Mucosa of rectum (tissue), 2 donors: ENCODE data around the gene KCTD5.
"Not testable (repeated sequence)": the region's sequence is repeated elsewhere in the genome, so short reads cannot be mapped to it uniquely, and the experiment has no call there.

ENCODE experiments used
- H3K27ac ChIP-seq, 2 donors: one replicate each; pipeline ENCODE4 v1.7.0; 2013; ENCODE audit warnings: inconsistent platforms in 2 of 2, low read depth in 2 of 2, low read length in 2 of 2
- H3K27me3 ChIP-seq, 2 donors: one replicate each; pipeline ENCODE4 v1.7.0; 2013; ENCODE audit warnings: low read length in 2 of 2; ENCODE audit not compliant: control insufficient read depth in 2 of 2, insufficient read depth in 2 of 2
- H3K36me3 ChIP-seq, 2 donors: one replicate each; pipeline ENCODE4 v1.7.0; 2013; ENCODE audit warnings: low read length in 2 of 2; ENCODE audit not compliant: control insufficient read depth in 2 of 2, insufficient read depth in 2 of 2
- H3K4me1 ChIP-seq, 2 donors: one replicate each; pipeline ENCODE4 v1.7.0; 2013; ENCODE audit warnings: low read length in 2 of 2, mild to moderate bottlenecking in 1 of 2; ENCODE audit not compliant: control insufficient read depth in 2 of 2, insufficient read depth in 2 of 2
- H3K4me3 ChIP-seq, 2 donors: one replicate each; pipeline ENCODE4 v1.7.0; 2013; ENCODE audit warnings: low read length in 2 of 2
- H3K9ac ChIP-seq, 2 donors: one replicate each; pipeline ENCODE4 v1.7.0; 2013; ENCODE audit warnings: low read length in 2 of 2, low read depth in 1 of 2, mild to moderate bottlenecking in 1 of 2
- H3K9me3 ChIP-seq, 2 donors: one replicate each; pipeline ENCODE4 v1.7.0; 2013; ENCODE audit warnings: low read length in 2 of 2; ENCODE audit not compliant: control insufficient read depth in 2 of 2
- donor health status: healthy.
- donor health status: Normal muscosa, but diverticular disease.

Gene KCTD5, protein sequence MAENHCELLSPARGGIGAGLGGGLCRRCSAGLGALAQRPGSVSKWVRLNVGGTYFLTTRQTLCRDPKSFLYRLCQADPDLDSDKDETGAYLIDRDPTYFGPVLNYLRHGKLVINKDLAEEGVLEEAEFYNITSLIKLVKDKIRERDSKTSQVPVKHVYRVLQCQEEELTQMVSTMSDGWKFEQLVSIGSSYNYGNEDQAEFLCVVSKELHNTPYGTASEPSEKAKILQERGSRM

DNA sequence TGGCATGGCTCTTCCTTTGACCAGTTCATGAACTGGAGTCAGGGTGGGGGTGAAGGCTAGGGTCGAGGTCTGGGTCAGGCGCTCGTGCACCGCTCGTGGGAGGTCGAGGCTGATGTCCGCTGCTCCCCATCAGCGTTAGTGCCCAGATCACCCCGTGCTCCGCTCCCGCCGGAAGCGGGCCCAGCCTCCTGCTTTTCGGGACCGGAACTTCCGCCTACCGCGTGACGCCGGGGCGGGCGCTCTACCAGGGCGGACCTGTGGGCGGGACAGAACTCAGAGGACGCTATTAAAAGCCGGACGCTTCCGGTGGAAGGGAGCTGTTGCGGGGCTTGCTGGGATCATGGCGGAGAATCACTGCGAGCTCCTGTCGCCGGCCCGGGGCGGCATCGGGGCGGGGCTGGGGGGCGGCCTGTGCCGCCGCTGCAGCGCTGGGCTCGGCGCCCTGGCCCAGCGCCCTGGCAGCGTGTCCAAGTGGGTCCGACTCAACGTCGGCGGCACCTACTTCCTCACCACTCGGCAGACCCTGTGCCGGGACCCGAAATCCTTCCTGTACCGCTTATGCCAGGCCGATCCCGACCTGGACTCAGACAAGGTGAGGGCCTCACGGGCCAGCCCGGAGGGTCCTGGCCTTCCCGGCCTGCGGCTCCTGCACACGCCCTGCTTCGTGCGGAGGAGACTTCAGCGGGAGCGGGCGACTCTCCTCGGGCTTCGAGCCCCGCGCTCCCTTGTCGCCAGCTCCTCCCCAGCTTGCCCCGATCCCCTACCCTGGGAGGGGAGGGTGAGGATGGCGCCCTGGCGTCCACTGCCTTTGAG is at the start of gene KCTD5:
TSS of gene KCTD5 (plus strand) at position 315 of the 813 bp plus-strand sequence. CDS start at position 341, 26 bp downstream.
- no peaks in the 10 kb centered on the region for H3K27me3 ChIP-seq
- no peaks in the 10 kb centered on the region for H3K9me3 ChIP-seq
- peak within 1 kb of the TSS; percentile 80 to 98 for H3K9ac ChIP-seq
- H3K36me3 ChIP-seq, result no peaks in the 10 kb centered on the region
- peak within 1 kb of the TSS; percentile 89 to 98 for H3K4me3 ChIP-seq
- H3K4me1 ChIP-seq, result peaks cover 8 to 27% of the 10 kb centered on the region in 2 donors
- H3K27ac ChIP-seq, result peak within 1 kb of the TSS; percentile 87 to 91

DNA sequence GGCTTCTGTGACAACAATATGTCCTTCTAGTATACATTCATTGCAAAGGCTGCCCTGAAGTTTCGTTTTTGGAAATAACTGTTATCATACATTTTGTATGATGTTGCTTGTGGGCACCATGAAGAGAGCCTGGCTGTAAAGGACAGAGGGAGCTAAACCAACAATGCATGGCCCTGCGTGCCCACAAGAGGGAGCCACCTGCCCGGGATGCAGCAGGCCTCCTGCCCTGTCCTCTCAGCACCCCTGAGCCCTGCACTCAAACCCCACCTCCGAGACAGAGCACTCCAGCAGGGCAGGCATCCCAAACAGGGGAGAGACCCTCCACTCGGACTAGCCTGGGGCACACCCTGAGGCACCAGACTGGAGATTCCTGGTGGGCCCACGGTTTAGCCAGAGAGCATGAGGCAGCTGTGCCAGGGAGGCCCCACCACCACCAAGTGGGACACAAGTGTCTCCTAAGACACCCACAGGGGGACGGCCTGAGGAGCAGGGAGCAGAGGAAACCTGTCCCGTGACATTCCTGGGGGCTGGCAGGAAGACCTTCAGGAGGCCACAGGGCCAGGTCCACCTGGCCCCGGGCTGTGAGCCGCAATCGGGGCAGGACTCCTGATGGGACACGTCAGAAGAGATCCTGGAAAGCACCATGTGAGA is 43.1 kb upstream of the KCTD5 start:
- not testable (repeated sequence) for H3K27ac ChIP-seq, H3K36me3 ChIP-seq, H3K9ac ChIP-seq, H3K4me3 ChIP-seq, H3K27me3 ChIP-seq, H3K9me3 ChIP-seq, H3K4me1 ChIP-seq

DNA sequence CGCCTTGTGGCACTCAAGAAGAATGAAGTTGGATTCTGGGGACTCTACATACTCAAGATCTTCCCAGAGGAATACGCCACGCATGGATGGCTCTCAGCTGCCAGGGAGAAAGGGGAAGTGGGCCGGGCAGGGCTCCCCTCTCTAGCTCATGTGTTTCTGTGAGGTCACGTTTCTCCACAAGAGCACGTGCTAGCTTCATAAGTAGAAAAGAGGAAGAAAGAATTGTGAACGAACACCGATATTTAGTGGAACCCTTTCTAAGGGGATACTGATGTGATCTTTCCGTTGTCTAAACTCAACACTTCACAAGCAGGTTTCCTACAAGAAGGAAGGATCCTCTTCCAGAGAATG is 42.6 kb upstream of the KCTD5 start:
- H3K36me3 ChIP-seq, H3K4me1 ChIP-seq, H3K9me3 ChIP-seq, H3K27me3 ChIP-seq, H3K27ac ChIP-seq, H3K9ac ChIP-seq, H3K4me3 ChIP-seq: not testable (repeated sequence)

DNA sequence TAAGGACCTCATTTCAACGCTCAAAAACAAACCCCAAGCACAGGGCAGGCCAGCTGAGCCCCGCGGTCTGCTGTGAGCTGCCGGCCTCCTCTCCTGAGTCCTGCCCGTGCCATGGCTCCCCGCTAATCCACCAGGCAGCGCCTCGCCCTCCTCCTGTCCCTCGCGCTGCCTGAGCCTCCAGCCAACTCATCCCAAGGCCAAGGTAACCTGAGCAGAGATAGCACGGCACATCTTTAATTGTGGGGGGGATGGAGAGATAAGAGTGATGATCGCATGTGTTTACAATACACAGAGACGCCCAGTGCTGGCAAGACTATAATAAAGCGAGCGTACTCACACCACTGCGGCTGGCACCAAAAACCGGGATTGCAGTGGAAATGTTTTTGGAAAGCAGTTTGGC is 39.8 kb upstream of the KCTD5 start:
- not testable (repeated sequence) for H3K9me3 ChIP-seq, H3K4me1 ChIP-seq, H3K9ac ChIP-seq, H3K4me3 ChIP-seq, H3K36me3 ChIP-seq, H3K27ac ChIP-seq, H3K27me3 ChIP-seq

DNA sequence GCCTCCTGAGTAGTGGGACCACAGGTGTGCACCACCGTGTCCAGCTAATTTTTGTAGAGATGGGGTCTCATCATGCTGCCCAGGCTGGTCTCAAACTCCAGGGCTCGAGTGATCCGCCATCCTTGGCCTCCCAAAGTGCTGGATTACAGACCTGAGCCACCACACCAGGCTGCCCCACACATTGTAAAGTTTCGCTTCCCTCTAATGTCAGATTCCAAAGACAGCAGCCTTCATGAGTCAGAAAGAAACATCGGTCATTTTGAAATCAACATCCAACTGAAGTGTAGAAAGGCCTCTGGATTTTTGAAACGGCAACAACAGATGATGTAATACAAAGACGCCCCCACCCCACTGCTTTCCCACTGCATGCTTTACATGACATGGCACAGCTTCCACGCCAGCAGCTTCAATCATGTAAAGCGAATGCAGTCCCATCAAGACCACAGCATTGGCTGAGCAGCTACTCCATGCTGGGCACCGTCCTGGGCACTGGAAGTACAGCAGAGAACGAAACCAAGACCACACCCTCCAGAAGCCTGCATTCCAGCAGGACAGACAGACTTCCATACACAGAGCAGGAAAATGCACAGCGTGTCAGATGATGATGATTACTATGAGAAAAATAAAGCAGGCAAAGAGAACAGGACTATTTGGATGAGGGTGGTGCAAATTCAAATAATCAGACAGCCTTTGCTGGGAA is 37.4 kb upstream of the KCTD5 start:
- not testable (repeated sequence) for H3K4me1 ChIP-seq, H3K4me3 ChIP-seq, H3K36me3 ChIP-seq, H3K9ac ChIP-seq, H3K9me3 ChIP-seq, H3K27ac ChIP-seq, H3K27me3 ChIP-seq

DNA sequence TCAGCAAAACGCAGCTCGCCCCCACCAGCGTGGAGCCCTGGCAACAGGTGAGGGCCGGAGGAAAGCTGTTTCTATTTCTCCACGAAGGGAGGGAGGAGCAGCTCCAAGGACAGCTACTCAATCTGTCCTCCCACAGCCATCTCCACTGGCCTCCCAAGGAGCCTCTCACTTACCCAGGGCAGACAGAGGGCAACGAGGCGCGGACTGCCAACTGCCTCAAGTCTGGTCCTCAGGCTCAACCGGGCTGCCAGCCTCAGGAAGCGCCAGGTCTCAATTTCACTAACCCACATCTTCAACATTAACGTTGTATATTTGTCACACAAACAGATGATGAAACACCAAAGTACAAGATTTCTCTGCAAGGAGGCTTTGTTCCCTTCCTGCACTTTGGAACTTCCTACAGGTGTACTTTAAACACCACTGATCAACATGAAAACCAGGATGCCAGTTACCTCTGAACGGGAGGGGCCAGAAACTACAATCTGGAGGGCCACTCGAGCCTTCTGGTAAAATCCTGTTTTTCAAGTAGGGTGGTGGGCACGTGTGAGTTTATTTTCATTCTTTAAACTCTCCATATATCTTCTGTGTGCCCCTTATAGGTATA is 31.0 kb upstream of the KCTD5 start:
- H3K27me3 ChIP-seq, H3K9ac ChIP-seq, H3K4me1 ChIP-seq, H3K9me3 ChIP-seq, H3K27ac ChIP-seq, H3K4me3 ChIP-seq, H3K36me3 ChIP-seq: not testable (repeated sequence)

DNA sequence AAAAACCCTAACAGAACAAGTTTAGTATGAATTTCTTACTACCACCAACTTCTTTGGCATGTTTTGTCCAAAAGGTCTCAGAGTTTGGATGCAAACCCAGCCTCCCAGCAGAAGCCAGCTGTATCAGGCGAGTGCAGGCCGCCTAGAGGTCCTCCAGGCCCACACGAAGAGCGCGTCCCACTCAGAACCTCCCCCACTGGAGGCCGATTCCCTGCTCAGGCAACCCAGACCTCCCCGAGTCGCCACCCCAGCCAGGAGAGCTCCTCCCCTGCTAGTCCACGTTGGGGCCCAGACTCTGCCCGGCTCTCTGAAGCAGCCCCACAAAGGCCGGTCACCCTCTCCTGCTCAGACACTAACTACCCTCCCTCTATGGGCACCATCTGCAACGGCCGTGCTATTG is 28.4 kb upstream of the KCTD5 start:
- H3K36me3 ChIP-seq, H3K4me3 ChIP-seq, H3K9me3 ChIP-seq, H3K27ac ChIP-seq, H3K27me3 ChIP-seq, H3K4me1 ChIP-seq, H3K9ac ChIP-seq: not testable (repeated sequence)

DNA sequence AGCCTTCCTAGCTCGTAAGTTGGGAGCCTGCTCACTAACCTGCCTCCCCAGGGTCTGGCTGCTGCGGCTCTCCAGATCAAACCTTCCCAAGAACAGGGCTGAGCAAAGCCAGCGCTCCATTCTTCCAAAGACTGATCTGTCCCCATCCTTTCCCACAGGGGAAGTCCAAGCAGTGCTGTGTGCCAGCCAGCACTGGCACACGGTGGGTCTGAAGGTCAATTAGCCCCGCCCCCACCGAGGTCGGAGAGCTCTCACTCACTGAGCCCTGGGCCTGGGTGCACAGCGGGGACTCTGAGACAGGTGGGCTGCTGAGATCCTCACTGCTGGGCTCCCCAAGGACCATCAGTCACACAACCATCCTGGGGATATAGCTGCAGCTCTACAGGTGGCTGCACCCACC is 27.4 kb upstream of the KCTD5 start:
- H3K27ac ChIP-seq, H3K36me3 ChIP-seq, H3K4me1 ChIP-seq, H3K9me3 ChIP-seq, H3K27me3 ChIP-seq, H3K9ac ChIP-seq, H3K4me3 ChIP-seq: not testable (repeated sequence)

DNA sequence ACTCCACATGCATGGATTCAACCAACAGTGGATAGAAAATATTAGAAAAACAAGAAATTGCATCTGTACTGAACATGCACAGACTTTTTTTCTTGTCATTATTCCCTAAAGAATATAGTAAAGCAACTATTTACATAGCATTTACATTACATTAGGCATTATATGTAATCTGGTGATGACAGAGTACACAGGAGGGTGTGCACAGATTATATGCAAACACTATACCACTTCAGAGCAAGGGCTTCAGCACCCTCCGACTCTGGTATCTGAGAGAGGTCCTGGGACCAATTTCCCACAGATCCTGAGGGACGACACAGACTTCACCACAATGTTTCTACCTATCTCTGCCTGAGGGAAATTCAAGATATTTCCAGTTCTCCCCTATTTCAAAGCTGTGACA is 25.3 kb upstream of the KCTD5 start:
- Histone ChIP-seq H3K27ac (no peak overlapping the region), H3K9ac (no peak overlapping the region), H3K4me3 (no peak overlapping the region), H3K9me3 (no peaks in the 10 kb centered on the region), H3K36me3 (no peaks in the 10 kb centered on the region), H3K4me1 (peaks cover 0 to 6% of the 10 kb centered on the region in 2 donors), H3K27me3 (no peaks in the 10 kb centered on the region)

DNA sequence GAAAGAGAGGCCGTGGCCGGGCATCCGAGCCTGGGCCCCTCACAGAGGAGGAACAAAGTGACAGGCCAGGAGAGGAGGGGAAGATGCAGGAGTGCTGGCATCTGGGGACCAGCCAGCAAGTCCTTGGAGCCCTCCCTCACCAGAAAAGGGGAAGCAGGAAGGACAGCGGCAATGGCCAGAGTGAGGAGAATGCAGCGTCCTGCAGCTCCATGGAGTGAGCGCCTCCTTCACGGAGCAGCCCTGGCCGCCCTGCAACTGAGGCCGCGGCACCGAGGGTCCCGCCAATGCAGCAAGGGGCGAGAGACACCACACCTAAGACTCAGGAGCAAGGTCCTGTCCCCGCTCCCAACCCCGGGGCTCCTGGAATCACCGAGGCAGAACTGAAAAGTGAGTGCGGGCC is 24.5 kb upstream of the KCTD5 start:
- H3K27ac ChIP-seq, H3K9me3 ChIP-seq, H3K4me1 ChIP-seq, H3K4me3 ChIP-seq, H3K36me3 ChIP-seq, H3K27me3 ChIP-seq, H3K9ac ChIP-seq: not testable (repeated sequence)
